HCT116 (cell line): ENCODE results near the gene AFP. TPM values are rescaled to one million over a fixed set of nuclear protein-coding genes. Genes with fewer than 3 reads are reported as not detected.

Experiments used
- ATAC-seq: fragments of 200-7000 bp; cut with Tn5 transposase; 2 replicates; pipeline ENCODE4 v1.9.1; 2020; ENCODE audit warnings: mild to moderate bottlenecking, moderate library complexity
- BruUV-seq: library from RNA; stranded (reverse); fragments of 400-500 nt; replicated peaks from 2 replicates; lab custom pipeline; 2021; lab: Mats Ljungman, UMichigan
- CTCF ChIA-PET: fragments of 300-600 bp; sonication (Branson Sonifier 250); formaldehyde crosslinking; loops from one replicate; lab custom pipeline; 2021; ENCODE audit warnings: antibody characterized with exemption; lab: Charles Lee
- POLR2A ChIA-PET: fragments of 300-600, 350-600 bp; sonication (Branson Sonifier 250); formaldehyde crosslinking; loops from one replicate; lab custom pipeline; 2021; ENCODE audit warnings: antibody characterized with exemption; lab: Charles Lee
- RAD21 ChIA-PET, 2 experiments: fragments of 300-600 bp; sonication (Branson Sonifier 250); formaldehyde crosslinking; loops; one replicate each; lab custom pipeline; 2023; ENCODE audit warnings: low total read pairs in 2 of 2; ENCODE audit not compliant: uncharacterized antibody in 2 of 2, unreplicated experiment in 2 of 2, low non-redundant PET in 1 of 2; lab: Charles Lee
- DNase-seq: peaks from one replicate; pipeline ENCODE4 v3.0.0-alpha.2; 2010; ENCODE audit warnings: low read depth, low spot score
- H2AFZ ChIP-seq: fragments of 200-600 bp; shearing (Covaris generic), sonication (generic); 2 replicates; pipeline ENCODE4 v1.6.1; 2017; ENCODE audit warnings: low read depth, mixed run types, mixed read lengths, antibody characterized with exemption, low read length; ENCODE audit not compliant: poor library complexity, severe bottlenecking
- H3K27ac ChIP-seq: 2 replicates; pipeline ENCODE4 v1.5.1; 2012; ENCODE audit warnings: low read depth, low read length
- H3K27me3 ChIP-seq: fragments of 200-600 bp; sonication (generic); 2 replicates; pipeline ENCODE4 v1.6.1; 2016; ENCODE audit warnings: mixed run types, low read length, mixed read lengths; ENCODE audit not compliant: insufficient read depth
- H3K36me3 ChIP-seq, 2 experiments: fragments of 200-500 bp in 1 of 2; fragments of 200-600 bp in 1 of 2; sonication (Bioruptor generic) in 1 of 2; sonication (generic) in 1 of 2; 2 replicates each; pipeline versions ENCODE4 v1.5.1 to v1.6.1; 2014 to 2016; ENCODE audit warnings: low read length in 2 of 2, inconsistent platforms in 1 of 2, mixed read lengths in 1 of 2, mixed run types in 1 of 2; ENCODE audit not compliant: insufficient read depth in 2 of 2, control insufficient read depth in 1 of 2
- H3K4me1 ChIP-seq, 2 experiments: fragments of 200-600 bp in 1 of 2; sonication (generic) in 1 of 2; 2 replicates each; pipeline versions ENCODE4 v1.5.1 to v1.6.1; 2012 to 2017; ENCODE audit warnings: low read length in 2 of 2, inconsistent platforms in 1 of 2, mild to moderate bottlenecking in 1 of 2, mixed read lengths in 1 of 2, mixed run types in 1 of 2, moderate library complexity in 1 of 2; ENCODE audit not compliant: insufficient read depth in 2 of 2, control insufficient read depth in 1 of 2
- H3K4me2 ChIP-seq: fragments of 200-600 bp; sonication (generic); 2 replicates; pipeline ENCODE4 v1.6.1; 2017; ENCODE audit warnings: mixed run types, low read length, mixed read lengths
- H3K4me3 ChIP-seq, 2 experiments: fragments of 200-600 bp in 1 of 2; sonication (generic) in 1 of 2; replicated peaks in 1 of 2; 2 replicates each; pipeline ENCODE4 v1.5.1; 2011 to 2016; ENCODE audit warnings: low read length in 2 of 2, control low read depth in 1 of 2, low read depth in 1 of 2, mild to moderate bottlenecking in 1 of 2, mixed read lengths in 1 of 2, mixed run types in 1 of 2
- H3K79me2 ChIP-seq: fragments of 200-600 bp; sonication (generic); 2 replicates; pipeline ENCODE4 v1.6.1; 2017; ENCODE audit warnings: mild to moderate bottlenecking, mixed run types, low read length, moderate library complexity, mixed read lengths; ENCODE audit not compliant: insufficient read depth
- H3K9ac ChIP-seq: fragments of 200-600 bp; sonication (generic); 2 replicates; pipeline ENCODE4 v1.6.1; 2016; ENCODE audit warnings: low read length, mixed read lengths
- H3K9me2 ChIP-seq: fragments of 200-600 bp; sonication (generic), shearing (Covaris generic); 2 replicates; pipeline ENCODE4 v1.6.1; 2017; ENCODE audit warnings: mixed run types, mild to moderate bottlenecking, moderate library complexity; ENCODE audit not compliant: insufficient read depth
- H3K9me3 ChIP-seq, 2 experiments: fragments of 200-500 bp in 1 of 2; fragments of 200-600 bp in 1 of 2; sonication (Bioruptor generic) in 1 of 2; sonication (generic) in 1 of 2; 2 replicates each; pipeline ENCODE4 v1.6.1; 2014 to 2017; ENCODE audit warnings: low read length in 2 of 2, mixed read lengths in 2 of 2, inconsistent platforms in 1 of 2, low read depth in 1 of 2, mild to moderate bottlenecking in 1 of 2, mixed run types in 1 of 2, moderate library complexity in 1 of 2; ENCODE audit not compliant: control insufficient read depth in 1 of 2, insufficient read depth in 1 of 2
- H4K20me1 ChIP-seq: fragments of 200-600 bp; sonication (generic), shearing (Covaris generic); 2 replicates; pipeline ENCODE4 v1.6.1; 2017; ENCODE audit warnings: mixed run types, mild to moderate bottlenecking, moderate library complexity; ENCODE audit not compliant: insufficient read depth
- CEBPB ChIP-seq: IDR thresholded peaks from 2 replicates; pipeline ENCODE4 v1.6.1; 2012; ENCODE audit warnings: low read depth
- EGR1 ChIP-seq: IDR thresholded peaks from 2 replicates; pipeline ENCODE4 v1.6.1; 2012; ENCODE audit warnings: low read depth
- ELF1 ChIP-seq: IDR thresholded peaks from 2 replicates; pipeline ENCODE4 v1.6.1; 2012; ENCODE audit warnings: low read depth, borderline replicate concordance
- EZH2phosphoT487 ChIP-seq: fragments of 200-600 bp; IDR thresholded peaks from 2 replicates; pipeline ENCODE4 v1.6.1; 2018; ENCODE audit warnings: antibody characterized with exemption, borderline replicate concordance
- FOSL1 ChIP-seq: IDR thresholded peaks from 2 replicates; pipeline ENCODE4 v1.6.1; 2012; ENCODE audit warnings: low read depth
- POLR2A ChIP-seq: IDR thresholded peaks from 2 replicates; pipeline ENCODE4 v1.7.0; 2011; ENCODE audit warnings: borderline replicate concordance; ENCODE audit not compliant: insufficient read depth, insufficient read length; ENCODE audit errors: extremely low read depth
- POLR2AphosphoS5 ChIP-seq: IDR thresholded peaks from 2 replicates; pipeline ENCODE4 v1.6.1; 2011; ENCODE audit warnings: mild to moderate bottlenecking, low read depth, low read length, moderate library complexity
- RAD21 ChIP-seq: IDR thresholded peaks from 2 replicates; pipeline ENCODE4 v1.6.1; 2012; ENCODE audit warnings: low read depth, mild to moderate bottlenecking
- SIN3A ChIP-seq: IDR thresholded peaks from 2 replicates; pipeline ENCODE4 v1.6.1; 2012; ENCODE audit warnings: low read depth
- SRF ChIP-seq: IDR thresholded peaks from 2 replicates; pipeline ENCODE4 v1.6.1; 2012; ENCODE audit warnings: low read depth
- YY1 ChIP-seq: IDR thresholded peaks from 2 replicates; pipeline ENCODE4 v1.6.1; 2011; ENCODE audit warnings: low read length, low read depth, moderate library complexity, mild to moderate bottlenecking; ENCODE audit not compliant: insufficient replicate concordance; ENCODE audit errors: extremely low read depth
- ZFX ChIP-seq: fragments of 450-650 bp; IDR thresholded peaks from 2 replicates; pipeline ENCODE4 v1.6.1; 2017
- ZNF274 ChIP-seq: fragments of 200-500 bp; sonication (Bioruptor generic); IDR thresholded peaks from 2 replicates; pipeline ENCODE4 v1.6.1; 2014; ENCODE audit warnings: mild to moderate bottlenecking, low read depth, low read length, inconsistent platforms
- intact Hi-C: fragments of 100-400 bp; cut with micrococcal nuclease; formaldehyde crosslinking; loops from 2 replicates; pipeline ENCODE4 v1.10.0; 2022
- total RNA-seq: library from RNA; stranded (reverse); gene quantifications from one replicate; pipeline ENCODE4 v1.2.1, GENCODE V29; 2021; ENCODE audit not compliant: unreplicated experiment
- TF ChIP-seq, protein P1 (sequence below): IDR thresholded peaks from 2 replicates; pipeline ENCODE4 v1.6.1; 2012
- TF ChIP-seq, protein P2 (sequence below), 3 experiments: fragments of 200-600 bp in 1 of 3; sonication (generic) in 1 of 3; IDR thresholded peaks in 2 of 3; conservative IDR thresholded peaks in 1 of 3; 2 replicates each; pipeline ENCODE4 v1.5.1; 2012 to 2017; ENCODE audit warnings: low read depth in 2 of 3, low read length in 2 of 3, antibody characterized with exemption in 1 of 3, borderline replicate concordance in 1 of 3, control low read depth in 1 of 3, mild to moderate bottlenecking in 1 of 3, mixed read lengths in 1 of 3, mixed run types in 1 of 3, moderate library complexity in 1 of 3; ENCODE audit not compliant: insufficient read depth in 1 of 3
- TF ChIP-seq, protein P3 (sequence below): IDR thresholded peaks from 2 replicates; pipeline ENCODE4 v1.6.1; 2012; ENCODE audit warnings: low read depth

AFP gene
- total RNA-seq, 1 experiment from 2014 or later: 1.6 TPM

DNA sequence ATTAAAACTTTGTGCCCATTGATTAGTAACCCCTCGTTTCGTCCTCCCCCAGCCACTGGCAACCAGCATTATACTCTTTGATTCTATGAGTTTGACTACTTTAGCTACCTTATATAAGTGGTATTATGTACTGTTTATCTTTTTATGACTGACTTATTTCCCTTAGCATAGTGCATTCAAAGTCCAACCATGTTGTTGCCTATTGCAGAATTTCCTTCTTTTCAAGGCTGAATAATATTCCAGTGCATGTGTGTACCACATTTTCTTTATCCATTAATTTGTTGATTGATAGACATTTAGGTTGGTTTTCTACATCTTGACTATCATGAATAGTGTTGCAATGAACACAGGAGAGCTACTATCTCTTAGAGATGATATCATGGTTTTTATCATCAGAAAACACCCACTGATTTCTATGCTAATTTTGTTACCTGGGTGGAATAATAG is 28.8 kb upstream of the AFP start:
- no peaks in the 10 kb centered on the region for H3K79me2 ChIP-seq
- POLR2A ChIA-PET: no interaction called here
- no peaks in the 10 kb centered on the region for H3K4me1 ChIP-seq
- H3K27ac ChIP-seq: no peak overlapping the region
- H4K20me1 ChIP-seq: no peaks in the 10 kb centered on the region; the same call in 1 of the 2 replicates
- H3K4me3 ChIP-seq: no peak overlapping the region
- no peak overlapping the region for H3K9ac ChIP-seq
- intact Hi-C loops: no loop called here
- DNase-seq (no peak), ATAC-seq (no peak)
- H3K9me2 ChIP-seq: no peaks in the 10 kb centered on the region
- RAD21 ChIA-PET: no interaction called here
- BruUV-seq: no TSS peak
- no peak overlapping the region for H2AFZ ChIP-seq
- H3K36me3 ChIP-seq: no peaks in the 10 kb centered on the region
- TF ChIP-seq ZFX: no peak
- no peak for TF ChIP-seq YY1
- TF ChIP-seq EZH2phosphoT487: no peak
- TF ChIP-seq ZNF274: no peak
- TF ChIP-seq RAD21: no peak
- TF ChIP-seq FOSL1: no peak
- TF ChIP-seq CEBPB: no peak
- no peak for TF ChIP-seq EGR1
- TF ChIP-seq POLR2A: no peak
- TF ChIP-seq SIN3A: no peak
- TF ChIP-seq, protein P1, sequence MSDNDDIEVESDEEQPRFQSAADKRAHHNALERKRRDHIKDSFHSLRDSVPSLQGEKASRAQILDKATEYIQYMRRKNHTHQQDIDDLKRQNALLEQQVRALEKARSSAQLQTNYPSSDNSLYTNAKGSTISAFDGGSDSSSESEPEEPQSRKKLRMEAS: no peak
- no peak for TF ChIP-seq POLR2AphosphoS5
- TF ChIP-seq, protein P2, sequence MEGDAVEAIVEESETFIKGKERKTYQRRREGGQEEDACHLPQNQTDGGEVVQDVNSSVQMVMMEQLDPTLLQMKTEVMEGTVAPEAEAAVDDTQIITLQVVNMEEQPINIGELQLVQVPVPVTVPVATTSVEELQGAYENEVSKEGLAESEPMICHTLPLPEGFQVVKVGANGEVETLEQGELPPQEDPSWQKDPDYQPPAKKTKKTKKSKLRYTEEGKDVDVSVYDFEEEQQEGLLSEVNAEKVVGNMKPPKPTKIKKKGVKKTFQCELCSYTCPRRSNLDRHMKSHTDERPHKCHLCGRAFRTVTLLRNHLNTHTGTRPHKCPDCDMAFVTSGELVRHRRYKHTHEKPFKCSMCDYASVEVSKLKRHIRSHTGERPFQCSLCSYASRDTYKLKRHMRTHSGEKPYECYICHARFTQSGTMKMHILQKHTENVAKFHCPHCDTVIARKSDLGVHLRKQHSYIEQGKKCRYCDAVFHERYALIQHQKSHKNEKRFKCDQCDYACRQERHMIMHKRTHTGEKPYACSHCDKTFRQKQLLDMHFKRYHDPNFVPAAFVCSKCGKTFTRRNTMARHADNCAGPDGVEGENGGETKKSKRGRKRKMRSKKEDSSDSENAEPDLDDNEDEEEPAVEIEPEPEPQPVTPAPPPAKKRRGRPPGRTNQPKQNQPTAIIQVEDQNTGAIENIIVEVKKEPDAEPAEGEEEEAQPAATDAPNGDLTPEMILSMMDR (IDR thresholded peaks at IDR 0.05 in 2 of 3, conservative IDR thresholded peaks at IDR 0.05 in 1 of 3; ENCODE audit: borderline replicate concordance in 1 of 3, insufficient read depth in 1 of 3, low read depth in 2 of 3, low read length in 2 of 3): no peak
- no peak for TF ChIP-seq SRF
- TF ChIP-seq ELF1: no peak
- TF ChIP-seq, protein P3, sequence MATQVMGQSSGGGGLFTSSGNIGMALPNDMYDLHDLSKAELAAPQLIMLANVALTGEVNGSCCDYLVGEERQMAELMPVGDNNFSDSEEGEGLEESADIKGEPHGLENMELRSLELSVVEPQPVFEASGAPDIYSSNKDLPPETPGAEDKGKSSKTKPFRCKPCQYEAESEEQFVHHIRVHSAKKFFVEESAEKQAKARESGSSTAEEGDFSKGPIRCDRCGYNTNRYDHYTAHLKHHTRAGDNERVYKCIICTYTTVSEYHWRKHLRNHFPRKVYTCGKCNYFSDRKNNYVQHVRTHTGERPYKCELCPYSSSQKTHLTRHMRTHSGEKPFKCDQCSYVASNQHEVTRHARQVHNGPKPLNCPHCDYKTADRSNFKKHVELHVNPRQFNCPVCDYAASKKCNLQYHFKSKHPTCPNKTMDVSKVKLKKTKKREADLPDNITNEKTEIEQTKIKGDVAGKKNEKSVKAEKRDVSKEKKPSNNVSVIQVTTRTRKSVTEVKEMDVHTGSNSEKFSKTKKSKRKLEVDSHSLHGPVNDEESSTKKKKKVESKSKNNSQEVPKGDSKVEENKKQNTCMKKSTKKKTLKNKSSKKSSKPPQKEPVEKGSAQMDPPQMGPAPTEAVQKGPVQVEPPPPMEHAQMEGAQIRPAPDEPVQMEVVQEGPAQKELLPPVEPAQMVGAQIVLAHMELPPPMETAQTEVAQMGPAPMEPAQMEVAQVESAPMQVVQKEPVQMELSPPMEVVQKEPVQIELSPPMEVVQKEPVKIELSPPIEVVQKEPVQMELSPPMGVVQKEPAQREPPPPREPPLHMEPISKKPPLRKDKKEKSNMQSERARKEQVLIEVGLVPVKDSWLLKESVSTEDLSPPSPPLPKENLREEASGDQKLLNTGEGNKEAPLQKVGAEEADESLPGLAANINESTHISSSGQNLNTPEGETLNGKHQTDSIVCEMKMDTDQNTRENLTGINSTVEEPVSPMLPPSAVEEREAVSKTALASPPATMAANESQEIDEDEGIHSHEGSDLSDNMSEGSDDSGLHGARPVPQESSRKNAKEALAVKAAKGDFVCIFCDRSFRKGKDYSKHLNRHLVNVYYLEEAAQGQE: no peak
- no peaks in the 10 kb centered on the region for H3K27me3 ChIP-seq
- no peaks in the 10 kb centered on the region for H3K9me3 ChIP-seq
- no peak overlapping the region for H3K4me2 ChIP-seq
- CTCF ChIA-PET: no interaction called here
